GM19239 (cell line): ENCODE measurements around the gene SNTG2.

ENCODE experiments used
- DNase-seq: peaks from one replicate; pipeline ENCODE4 v3.0.0; 2011; ENCODE audit warnings: low spot score; ENCODE audit not compliant: insufficient read length
- FAIRE-seq: peaks from 2 replicates; lab custom pipeline; 2011; peaks lifted over from hg19 to GRCh38; lab: Jason Lieb, UNC

SNTG2 gene

GRCh38 chr2:1162768-1163584, 212.3 kb downstream of the SNTG2 start:
- no peak for FAIRE-seq
- no peak for DNase-seq

DNA sequence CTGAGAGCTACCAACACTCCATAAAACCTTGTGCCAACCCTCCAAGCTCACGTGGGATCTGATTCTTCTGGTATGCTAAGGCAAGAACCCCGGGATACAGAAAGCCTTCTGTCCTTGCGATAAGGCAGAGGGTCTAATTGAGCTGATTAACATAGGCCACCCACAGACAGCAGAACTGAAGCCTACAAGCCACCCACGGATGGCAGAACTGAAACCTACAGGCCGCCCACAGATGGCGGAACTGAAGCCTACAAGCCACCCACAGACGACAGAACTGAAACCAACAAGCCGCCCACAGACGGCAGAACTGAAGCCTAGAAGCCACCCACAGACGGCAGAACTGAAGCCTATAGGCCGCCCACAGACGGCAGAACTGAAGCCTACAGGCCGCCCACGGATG, 216.3 kb downstream of the SNTG2 start:
- no peak for DNase-seq
- no peak for FAIRE-seq

GRCh38 chr2:1168846-1169245, 218.2 kb downstream of the SNTG2 start:
- no peak for FAIRE-seq
- DNase-seq = no peak

GRCh38 chr2:1169291-1169949, 218.8 kb downstream of the SNTG2 start:
- DNase-seq = no peak
- no peak for FAIRE-seq

- FAIRE-seq (no peak), DNase-seq (no peak)
Measured at GRCh38 chr2:1170241-1170640, 219.6 kb downstream of the SNTG2 start.

GRCh38 chr2:1170711-1171110, 220.1 kb downstream of the SNTG2 start:
- DNase-seq = no peak
- FAIRE-seq = no peak

- FAIRE-seq (no peak), DNase-seq (no peak)
Measured at GRCh38 chr2:1173528-1173927, 222.9 kb downstream of the SNTG2 start.

- no peak for DNase-seq
- no peak for FAIRE-seq
Measured at GRCh38 chr2:1181893-1182292, 231.2 kb downstream of the SNTG2 start.

DNA sequence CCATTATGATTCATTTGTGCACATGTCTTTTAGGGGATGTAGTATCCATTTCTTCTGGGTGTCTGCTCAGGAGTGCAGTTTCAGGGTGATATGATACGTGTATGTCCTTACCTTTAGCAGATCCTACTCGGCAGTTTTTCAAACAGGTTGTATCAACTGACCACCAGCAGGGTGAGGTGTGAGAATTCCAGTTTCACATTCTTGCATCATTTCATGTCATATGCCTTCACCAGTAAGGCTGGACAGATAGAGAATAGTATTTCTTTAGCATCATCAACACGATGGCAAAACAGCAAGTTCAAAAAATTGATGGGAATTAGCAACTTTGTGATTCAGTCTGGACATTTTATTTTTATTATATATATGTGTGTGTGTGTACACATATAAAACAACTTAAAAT, 232.7 kb downstream of the SNTG2 start:
- DNase-seq = no peak
- FAIRE-seq = no peak

DNA sequence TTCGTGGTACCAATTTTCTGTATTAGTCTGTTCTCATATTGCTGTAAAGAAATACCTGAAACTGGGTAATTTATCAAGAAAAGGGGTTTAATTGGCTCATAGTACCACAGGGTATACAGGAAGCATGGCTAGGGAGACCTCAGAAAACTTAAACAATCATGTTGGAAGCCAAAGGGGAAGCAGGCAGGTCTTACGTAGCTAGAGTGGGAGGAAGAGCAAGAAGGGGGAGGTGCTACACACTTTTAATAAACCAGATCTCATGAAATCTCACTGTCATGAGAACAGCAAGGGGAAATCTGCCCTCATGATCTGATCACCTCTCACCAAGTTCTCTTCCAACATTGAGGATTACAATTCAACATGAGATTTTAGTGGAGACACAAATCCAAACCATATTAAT, 235.8 kb downstream of the SNTG2 start:
- FAIRE-seq (no peak), DNase-seq (no peak)

- no peak for DNase-seq
Measured at GRCh38 chr2:1187189-1187588, 236.5 kb downstream of the SNTG2 start.

GRCh38 chr2:1192121-1192520, 241.5 kb downstream of the SNTG2 start:
- no peak for FAIRE-seq
- no peak for DNase-seq

More at GRCh38 chr2:1187189-1187588, 236.5 kb downstream of the SNTG2 start:
- no peak for FAIRE-seq

GRCh38 chr2:1193801-1194200, 243.2 kb downstream of the SNTG2 start:
- DNase-seq (no peak), FAIRE-seq (no peak)

- no peak for FAIRE-seq
- no peak for DNase-seq
Measured at GRCh38 chr2:1203772-1204171, 253.1 kb downstream of the SNTG2 start.

- DNase-seq = no peak
- FAIRE-seq = no peak
Measured at GRCh38 chr2:1205853-1206252, 255.2 kb downstream of the SNTG2 start.

DNA sequence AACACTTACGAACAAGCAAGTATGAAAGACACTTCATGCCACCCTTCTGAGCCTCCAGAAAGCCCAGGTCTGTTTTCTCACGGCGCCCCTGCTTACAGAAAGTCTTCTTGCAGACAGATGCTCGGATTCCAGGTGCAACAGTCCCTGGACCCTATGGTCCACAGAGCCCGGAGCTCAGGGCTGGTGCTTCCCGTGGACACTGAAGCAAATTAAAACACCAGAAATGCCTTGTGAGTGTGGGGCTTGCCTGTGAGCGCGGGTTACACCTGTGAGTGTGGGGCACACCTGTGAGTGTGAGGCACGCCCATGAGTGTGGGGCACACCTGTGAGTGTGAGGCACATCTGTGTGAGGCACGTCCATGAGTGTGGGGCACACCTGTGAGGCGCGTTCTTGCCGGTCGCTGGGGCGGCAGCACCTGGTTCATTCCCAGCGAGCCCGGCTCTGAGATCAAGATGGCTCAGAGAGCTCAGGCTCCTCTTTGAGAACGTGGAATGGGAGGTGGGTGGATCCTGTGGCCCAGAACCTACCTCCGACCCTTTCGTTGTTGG, 257.4 kb downstream of the SNTG2 start:
- DNase-seq = no peak
- no peak for FAIRE-seq

DNA sequence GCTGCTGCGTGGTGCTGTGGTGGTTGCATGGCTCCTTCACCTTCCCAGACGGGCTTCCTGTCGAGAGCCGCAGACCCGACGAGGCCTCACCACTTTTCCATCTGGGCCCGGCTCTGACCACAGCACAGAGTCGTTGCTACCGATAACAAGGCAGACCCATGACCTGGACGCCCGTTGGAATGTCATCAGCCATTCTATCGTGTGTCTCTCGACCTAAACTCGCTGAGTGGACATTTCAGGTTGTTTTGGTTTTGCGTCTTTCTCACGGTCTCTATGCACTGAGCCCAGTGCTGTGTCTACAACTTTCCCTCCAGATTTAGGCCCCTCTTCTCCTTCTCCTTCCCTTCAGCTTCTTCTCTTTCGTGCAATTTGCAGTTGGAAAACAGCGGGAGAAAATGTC, 257.9 kb downstream of the SNTG2 start:
- no peak for FAIRE-seq
- no peak for DNase-seq

DNA sequence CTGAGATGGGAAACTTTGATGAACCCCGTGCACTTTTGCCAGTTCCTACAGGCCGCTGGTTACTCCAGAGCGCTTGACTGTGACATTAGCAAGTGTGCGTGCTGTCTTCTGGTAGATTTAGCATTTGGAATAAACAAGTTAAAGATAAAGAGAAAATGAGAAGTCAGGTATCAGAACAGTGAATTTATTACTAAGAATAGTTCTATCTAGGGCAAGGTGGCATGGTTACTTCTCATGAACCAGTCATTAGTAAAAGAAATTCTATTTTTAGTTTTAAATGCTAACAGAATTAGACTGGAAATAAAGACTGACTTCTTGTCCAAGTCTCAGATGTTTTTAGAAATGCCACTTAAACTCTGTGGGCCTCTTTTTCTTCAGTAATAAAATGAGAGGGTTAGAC, 258.6 kb downstream of the SNTG2 start:
- FAIRE-seq (no peak), DNase-seq (no peak)

- no peak for FAIRE-seq
- DNase-seq = no peak
Measured at GRCh38 chr2:1209761-1210160, 259.1 kb downstream of the SNTG2 start.

DNA sequence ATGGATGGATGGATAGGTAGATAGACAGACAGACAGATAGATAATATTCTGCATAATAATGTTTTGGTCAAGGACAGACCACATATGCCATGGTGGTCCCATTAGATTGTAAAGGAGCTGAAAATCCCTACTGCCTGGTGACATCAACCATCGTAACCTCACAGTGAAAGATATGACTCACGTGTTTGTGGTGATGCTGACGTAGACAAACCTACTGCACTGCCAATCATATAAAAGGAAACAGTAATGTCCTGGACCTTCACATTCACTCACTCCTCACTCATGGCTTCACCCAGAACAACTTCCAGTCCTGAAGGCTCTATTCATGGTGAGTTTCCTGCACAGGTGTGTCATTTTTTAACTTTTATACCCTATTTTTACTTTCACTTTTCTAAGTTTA, 259.7 kb downstream of the SNTG2 start:
- no peak for DNase-seq
- no peak for FAIRE-seq

DNA sequence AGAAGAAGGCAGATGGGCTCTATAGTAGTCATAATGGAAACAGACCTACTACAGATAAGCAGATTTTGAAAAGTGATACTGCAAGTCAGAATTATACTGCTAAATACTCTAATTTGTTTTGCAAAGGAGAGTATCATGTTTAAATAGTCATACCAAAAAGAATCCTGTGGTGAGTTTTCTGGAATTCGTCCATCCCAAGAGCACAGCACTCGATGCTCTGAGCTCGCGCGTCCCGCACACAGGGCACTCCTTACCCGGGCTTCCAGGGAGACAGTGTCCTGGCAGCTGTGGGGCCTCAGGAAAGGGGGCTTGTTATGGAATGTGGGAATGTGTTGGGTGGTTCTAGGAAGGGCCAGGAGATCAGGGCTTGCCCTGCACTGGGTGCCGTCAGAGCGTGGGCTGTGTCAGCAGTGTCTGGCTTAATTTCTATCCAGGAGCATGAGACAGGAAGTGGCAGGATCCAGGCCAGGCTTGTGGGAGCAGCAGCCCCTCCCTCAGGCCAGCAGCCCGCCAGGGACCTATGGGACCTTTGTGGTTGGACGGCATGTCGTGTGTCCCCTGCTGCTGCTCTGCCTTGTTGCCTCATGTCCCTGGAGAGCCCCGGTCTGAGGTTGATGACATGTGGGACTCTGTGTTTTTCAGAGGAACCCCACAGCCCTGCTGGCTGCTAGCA, 269.4 kb downstream of the SNTG2 start:
- FAIRE-seq (no peak), DNase-seq (no peak)
